Measurements from ENCODE around the gene CAMK2A.

GRCh38 chr5:150333400-150333799 lies 43.8 kb upstream of the CAMK2A start:
- TF ChIP-seq EZH2 (IDR thresholded peaks at IDR 0.05; ENCODE audit: insufficient read depth, poor library complexity, severe bottlenecking) = no peak
- TF ChIP-seq EZH2phosphoT487 (IDR thresholded peaks at IDR 0.05; ENCODE audit: insufficient read depth, low read depth) = no peak
